Lower leg skin (tissue), 3 donors: ENCODE data around the gene SLC6A18.

ENCODE experiments used
- POLR2A ChIP-seq, 2 donors: fragments of 450-650 bp; IDR thresholded peaks; one replicate each; pipeline ENCODE4 v1.6.1; 2016 to 2017; ENCODE audit warnings: antibody characterized with exemption in 2 of 2, mild to moderate bottlenecking in 1 of 2, moderate library complexity in 1 of 2
- TF ChIP-seq, protein P1 (sequence below), 3 donors: fragments of 450-650 bp; IDR thresholded peaks; one replicate each; pipeline ENCODE4 v1.5.1; 2016; ENCODE audit warnings: antibody characterized with exemption in 3 of 3, mild to moderate bottlenecking in 3 of 3, moderate library complexity in 2 of 3

DNA sequence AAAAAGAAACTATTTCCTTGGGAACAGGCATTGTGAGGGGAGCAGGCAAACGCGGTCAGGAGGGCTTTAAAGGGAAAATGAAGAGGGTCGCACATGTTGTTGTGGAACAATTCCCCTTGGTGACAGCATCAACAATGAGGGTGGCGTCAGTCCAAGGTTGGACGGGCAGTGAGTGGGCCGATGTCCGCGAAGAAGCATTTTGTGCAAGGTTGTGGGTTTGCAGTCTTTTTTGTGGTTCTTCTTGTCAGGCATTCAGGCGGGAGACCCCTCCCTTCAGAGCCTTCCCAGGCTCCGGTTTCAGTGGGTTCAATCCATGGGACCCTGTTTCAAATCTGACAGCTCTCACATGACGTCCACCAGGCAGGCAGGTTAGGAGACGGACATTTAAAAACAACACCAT is 34.9 kb upstream of the SLC6A18 start:
- no peak for TF ChIP-seq POLR2A (IDR thresholded peaks at IDR 0.05)
- TF ChIP-seq, protein P1, sequence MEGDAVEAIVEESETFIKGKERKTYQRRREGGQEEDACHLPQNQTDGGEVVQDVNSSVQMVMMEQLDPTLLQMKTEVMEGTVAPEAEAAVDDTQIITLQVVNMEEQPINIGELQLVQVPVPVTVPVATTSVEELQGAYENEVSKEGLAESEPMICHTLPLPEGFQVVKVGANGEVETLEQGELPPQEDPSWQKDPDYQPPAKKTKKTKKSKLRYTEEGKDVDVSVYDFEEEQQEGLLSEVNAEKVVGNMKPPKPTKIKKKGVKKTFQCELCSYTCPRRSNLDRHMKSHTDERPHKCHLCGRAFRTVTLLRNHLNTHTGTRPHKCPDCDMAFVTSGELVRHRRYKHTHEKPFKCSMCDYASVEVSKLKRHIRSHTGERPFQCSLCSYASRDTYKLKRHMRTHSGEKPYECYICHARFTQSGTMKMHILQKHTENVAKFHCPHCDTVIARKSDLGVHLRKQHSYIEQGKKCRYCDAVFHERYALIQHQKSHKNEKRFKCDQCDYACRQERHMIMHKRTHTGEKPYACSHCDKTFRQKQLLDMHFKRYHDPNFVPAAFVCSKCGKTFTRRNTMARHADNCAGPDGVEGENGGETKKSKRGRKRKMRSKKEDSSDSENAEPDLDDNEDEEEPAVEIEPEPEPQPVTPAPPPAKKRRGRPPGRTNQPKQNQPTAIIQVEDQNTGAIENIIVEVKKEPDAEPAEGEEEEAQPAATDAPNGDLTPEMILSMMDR (IDR thresholded peaks at IDR 0.05), result no peak
